Measurements from ENCODE around the gene TUBA1B. TPM values are rescaled to one million over a fixed set of nuclear protein-coding genes. Genes with fewer than 3 reads are reported as not detected.

Gene TUBA1B
- total and polyA plus RNA-seq, 2 of the 13 experiments (the other 11 are each of a cell fraction or from before 2014, with no cell fraction given), result 1,275 to 1,353 TPM

DNA sequence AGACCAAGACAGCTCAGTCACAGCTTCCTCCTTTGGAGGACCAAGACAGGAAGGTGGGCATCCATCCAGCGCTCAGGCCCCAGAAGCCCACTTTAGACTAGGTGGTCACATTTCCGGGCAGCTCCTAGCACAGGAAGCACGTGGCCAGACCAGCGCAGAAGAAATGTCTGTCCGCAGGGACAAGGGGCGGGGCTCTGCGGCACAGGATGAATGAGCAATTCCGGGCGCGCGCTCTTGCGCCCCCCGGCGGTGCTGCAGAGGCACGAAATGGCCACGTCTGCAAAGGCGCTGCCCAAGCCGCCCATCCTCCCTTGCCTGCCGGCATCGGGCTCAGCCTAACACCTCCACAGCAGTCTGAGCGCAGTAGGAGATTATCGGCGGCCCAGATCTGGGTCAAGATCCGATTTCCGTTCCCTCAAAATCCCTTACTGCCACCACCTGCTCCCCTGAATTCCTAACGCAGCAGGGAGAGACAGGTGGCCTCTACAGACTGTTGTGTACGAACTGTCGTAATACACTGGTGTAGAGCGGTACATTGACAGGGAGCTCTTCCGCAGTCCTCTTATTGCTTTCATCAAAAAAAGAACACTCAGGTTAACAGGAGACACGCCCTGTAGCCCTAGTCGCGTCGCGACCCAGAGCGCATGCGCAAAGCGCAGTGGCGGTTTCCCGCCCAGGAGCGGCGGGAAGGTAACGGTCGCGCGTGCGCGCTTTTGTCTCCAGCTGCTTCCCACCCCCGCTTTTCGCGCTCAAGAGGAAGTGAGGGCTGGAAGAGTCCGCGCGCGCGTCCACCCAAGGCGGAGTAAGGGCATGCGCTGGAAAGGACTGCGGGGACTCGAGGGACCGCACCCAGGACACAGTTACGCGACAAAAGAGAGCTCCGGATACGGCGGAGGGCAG, 794 bp downstream of the TUBA1B start (continued):
- TF ChIP-seq, protein P1, sequence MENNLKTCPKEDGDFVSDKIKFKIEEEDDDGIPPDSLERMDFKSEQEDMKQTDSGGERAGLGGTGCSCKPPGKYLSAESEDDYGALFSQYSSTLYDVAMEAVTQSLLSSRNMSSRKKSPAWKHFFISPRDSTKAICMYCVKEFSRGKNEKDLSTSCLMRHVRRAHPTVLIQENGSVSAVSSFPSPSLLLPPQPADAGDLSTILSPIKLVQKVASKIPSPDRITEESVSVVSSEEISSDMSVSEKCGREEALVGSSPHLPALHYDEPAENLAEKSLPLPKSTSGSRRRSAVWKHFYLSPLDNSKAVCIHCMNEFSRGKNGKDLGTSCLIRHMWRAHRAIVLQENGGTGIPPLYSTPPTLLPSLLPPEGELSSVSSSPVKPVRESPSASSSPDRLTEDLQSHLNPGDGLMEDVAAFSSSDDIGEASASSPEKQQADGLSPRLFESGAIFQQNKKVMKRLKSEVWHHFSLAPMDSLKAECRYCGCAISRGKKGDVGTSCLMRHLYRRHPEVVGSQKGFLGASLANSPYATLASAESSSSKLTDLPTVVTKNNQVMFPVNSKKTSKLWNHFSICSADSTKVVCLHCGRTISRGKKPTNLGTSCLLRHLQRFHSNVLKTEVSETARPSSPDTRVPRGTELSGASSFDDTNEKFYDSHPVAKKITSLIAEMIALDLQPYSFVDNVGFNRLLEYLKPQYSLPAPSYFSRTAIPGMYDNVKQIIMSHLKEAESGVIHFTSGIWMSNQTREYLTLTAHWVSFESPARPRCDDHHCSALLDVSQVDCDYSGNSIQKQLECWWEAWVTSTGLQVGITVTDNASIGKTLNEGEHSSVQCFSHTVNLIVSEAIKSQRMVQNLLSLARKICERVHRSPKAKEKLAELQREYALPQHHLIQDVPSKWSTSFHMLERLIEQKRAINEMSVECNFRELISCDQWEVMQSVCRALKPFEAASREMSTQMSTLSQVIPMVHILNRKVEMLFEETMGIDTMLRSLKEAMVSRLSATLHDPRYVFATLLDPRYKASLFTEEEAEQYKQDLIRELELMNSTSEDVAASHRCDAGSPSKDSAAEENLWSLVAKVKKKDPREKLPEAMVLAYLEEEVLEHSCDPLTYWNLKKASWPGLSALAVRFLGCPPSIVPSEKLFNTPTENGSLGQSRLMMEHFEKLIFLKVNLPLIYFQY (CRISPR knock-in tag; IDR thresholded peaks at IDR 0.05; ENCODE audit: borderline replicate concordance), result peak; percentile 83
- TF ChIP-seq, protein P2, sequence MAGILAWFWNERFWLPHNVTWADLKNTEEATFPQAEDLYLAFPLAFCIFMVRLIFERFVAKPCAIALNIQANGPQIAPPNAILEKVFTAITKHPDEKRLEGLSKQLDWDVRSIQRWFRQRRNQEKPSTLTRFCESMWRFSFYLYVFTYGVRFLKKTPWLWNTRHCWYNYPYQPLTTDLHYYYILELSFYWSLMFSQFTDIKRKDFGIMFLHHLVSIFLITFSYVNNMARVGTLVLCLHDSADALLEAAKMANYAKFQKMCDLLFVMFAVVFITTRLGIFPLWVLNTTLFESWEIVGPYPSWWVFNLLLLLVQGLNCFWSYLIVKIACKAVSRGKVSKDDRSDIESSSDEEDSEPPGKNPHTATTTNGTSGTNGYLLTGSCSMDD (CRISPR knock-in tag; IDR thresholded peaks at IDR 0.05), result no peak; the same call in 1 of the 2 replicates
- TF ChIP-seq, protein P3, sequence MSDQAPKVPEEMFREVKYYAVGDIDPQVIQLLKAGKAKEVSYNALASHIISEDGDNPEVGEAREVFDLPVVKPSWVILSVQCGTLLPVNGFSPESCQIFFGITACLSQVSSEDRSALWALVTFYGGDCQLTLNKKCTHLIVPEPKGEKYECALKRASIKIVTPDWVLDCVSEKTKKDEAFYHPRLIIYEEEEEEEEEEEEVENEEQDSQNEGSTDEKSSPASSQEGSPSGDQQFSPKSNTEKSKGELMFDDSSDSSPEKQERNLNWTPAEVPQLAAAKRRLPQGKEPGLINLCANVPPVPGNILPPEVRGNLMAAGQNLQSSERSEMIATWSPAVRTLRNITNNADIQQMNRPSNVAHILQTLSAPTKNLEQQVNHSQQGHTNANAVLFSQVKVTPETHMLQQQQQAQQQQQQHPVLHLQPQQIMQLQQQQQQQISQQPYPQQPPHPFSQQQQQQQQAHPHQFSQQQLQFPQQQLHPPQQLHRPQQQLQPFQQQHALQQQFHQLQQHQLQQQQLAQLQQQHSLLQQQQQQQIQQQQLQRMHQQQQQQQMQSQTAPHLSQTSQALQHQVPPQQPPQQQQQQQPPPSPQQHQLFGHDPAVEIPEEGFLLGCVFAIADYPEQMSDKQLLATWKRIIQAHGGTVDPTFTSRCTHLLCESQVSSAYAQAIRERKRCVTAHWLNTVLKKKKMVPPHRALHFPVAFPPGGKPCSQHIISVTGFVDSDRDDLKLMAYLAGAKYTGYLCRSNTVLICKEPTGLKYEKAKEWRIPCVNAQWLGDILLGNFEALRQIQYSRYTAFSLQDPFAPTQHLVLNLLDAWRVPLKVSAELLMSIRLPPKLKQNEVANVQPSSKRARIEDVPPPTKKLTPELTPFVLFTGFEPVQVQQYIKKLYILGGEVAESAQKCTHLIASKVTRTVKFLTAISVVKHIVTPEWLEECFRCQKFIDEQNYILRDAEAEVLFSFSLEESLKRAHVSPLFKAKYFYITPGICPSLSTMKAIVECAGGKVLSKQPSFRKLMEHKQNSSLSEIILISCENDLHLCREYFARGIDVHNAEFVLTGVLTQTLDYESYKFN (CRISPR knock-in tag; conservative IDR thresholded peaks at IDR 0.05), result no peak; the same call in none of the 2 replicates
- TF ChIP-seq, protein P4, sequence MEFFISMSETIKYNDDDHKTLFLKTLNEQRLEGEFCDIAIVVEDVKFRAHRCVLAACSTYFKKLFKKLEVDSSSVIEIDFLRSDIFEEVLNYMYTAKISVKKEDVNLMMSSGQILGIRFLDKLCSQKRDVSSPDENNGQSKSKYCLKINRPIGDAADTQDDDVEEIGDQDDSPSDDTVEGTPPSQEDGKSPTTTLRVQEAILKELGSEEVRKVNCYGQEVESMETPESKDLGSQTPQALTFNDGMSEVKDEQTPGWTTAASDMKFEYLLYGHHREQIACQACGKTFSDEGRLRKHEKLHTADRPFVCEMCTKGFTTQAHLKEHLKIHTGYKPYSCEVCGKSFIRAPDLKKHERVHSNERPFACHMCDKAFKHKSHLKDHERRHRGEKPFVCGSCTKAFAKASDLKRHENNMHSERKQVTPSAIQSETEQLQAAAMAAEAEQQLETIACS (CRISPR knock-in tag; IDR thresholded peaks at IDR 0.05), result peak; percentile 70; the same call in 1 of the 2 replicates
- TF ChIP-seq, protein P5, sequence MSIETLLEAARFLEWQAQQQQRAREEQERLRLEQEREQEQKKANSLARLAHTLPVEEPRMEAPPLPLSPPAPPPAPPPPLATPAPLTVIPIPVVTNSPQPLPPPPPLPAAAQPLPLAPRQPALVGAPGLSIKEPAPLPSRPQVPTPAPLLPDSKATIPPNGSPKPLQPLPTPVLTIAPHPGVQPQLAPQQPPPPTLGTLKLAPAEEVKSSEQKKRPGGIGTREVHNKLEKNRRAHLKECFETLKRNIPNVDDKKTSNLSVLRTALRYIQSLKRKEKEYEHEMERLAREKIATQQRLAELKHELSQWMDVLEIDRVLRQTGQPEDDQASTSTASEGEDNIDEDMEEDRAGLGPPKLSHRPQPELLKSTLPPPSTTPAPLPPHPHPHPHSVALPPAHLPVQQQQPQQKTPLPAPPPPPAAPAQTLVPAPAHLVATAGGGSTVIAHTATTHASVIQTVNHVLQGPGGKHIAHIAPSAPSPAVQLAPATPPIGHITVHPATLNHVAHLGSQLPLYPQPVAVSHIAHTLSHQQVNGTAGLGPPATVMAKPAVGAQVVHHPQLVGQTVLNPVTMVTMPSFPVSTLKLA (IDR thresholded peaks at IDR 0.05), result peak; percentile 91
- peak; percentile 97 for TF ChIP-seq YEATS4 (CRISPR knock-in tag; IDR thresholded peaks at IDR 0.05; ENCODE audit: borderline replicate concordance)
- TF ChIP-seq, protein P6, sequence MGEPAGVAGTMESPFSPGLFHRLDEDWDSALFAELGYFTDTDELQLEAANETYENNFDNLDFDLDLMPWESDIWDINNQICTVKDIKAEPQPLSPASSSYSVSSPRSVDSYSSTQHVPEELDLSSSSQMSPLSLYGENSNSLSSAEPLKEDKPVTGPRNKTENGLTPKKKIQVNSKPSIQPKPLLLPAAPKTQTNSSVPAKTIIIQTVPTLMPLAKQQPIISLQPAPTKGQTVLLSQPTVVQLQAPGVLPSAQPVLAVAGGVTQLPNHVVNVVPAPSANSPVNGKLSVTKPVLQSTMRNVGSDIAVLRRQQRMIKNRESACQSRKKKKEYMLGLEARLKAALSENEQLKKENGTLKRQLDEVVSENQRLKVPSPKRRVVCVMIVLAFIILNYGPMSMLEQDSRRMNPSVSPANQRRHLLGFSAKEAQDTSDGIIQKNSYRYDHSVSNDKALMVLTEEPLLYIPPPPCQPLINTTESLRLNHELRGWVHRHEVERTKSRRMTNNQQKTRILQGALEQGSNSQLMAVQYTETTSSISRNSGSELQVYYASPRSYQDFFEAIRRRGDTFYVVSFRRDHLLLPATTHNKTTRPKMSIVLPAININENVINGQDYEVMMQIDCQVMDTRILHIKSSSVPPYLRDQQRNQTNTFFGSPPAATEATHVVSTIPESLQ (CRISPR knock-in tag; conservative IDR thresholded peaks at IDR 0.05), result no peak
- no peak for TF ChIP-seq KDM1A (CRISPR knock-in tag; IDR thresholded peaks at IDR 0.05)
- TF ChIP-seq ZNF367 (CRISPR knock-in tag; IDR thresholded peaks at IDR 0.05; ENCODE audit: borderline replicate concordance), result no peak
- peak; percentile 97 for TF ChIP-seq ZNF780A (CRISPR knock-in tag; IDR thresholded peaks at IDR 0.05)
- TF ChIP-seq SAP130 (CRISPR knock-in tag; IDR thresholded peaks at IDR 0.05; ENCODE audit: low read depth), result peak; percentile 97
- TF ChIP-seq ZNF333 (CRISPR knock-in tag; IDR thresholded peaks at IDR 0.05; ENCODE audit: borderline replicate concordance), result no peak; the same call in 1 of the 2 replicates
- peak; percentile 44; the same call in 1 of the 2 replicates for TF ChIP-seq ZNF460 (CRISPR knock-in tag; IDR thresholded peaks at IDR 0.05; ENCODE audit: borderline replicate concordance)
- TF ChIP-seq RFXAP (CRISPR knock-in tag; IDR thresholded peaks at IDR 0.05; ENCODE audit: borderline replicate concordance), result peak; percentile 44
